ENCODE data around the gene RBBP7.

The RBBP7 gene

DNA sequence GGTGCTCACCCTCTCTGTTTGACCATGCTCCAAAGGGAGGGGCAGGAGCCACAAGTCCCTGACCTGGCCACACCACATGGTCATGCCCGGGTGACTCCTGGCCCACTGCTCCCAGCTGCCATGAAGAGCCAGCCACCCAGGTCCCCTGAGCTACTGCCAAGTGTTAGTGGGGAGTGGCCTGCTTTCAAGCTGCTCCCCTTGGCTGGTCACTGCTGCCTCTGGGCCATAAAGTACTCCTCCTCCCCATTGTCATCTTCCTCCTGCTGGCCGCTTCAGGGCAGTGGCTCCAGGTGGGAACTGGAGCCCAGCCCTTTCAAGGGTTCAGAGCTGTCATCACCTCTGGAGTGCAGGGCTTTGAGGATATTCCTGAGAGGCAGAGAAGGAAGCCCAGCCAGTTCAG, 27.3 kb upstream of the RBBP7 start:
- DNase-seq (ENCODE audit: low read depth): no peak
- no peak for TF ChIP-seq CTCF (conservative IDR thresholded peaks at IDR 0.05; ENCODE audit: low read length)
- H3K4me3 ChIP-seq (ENCODE audit: low read length): no peak overlapping the region

DNA sequence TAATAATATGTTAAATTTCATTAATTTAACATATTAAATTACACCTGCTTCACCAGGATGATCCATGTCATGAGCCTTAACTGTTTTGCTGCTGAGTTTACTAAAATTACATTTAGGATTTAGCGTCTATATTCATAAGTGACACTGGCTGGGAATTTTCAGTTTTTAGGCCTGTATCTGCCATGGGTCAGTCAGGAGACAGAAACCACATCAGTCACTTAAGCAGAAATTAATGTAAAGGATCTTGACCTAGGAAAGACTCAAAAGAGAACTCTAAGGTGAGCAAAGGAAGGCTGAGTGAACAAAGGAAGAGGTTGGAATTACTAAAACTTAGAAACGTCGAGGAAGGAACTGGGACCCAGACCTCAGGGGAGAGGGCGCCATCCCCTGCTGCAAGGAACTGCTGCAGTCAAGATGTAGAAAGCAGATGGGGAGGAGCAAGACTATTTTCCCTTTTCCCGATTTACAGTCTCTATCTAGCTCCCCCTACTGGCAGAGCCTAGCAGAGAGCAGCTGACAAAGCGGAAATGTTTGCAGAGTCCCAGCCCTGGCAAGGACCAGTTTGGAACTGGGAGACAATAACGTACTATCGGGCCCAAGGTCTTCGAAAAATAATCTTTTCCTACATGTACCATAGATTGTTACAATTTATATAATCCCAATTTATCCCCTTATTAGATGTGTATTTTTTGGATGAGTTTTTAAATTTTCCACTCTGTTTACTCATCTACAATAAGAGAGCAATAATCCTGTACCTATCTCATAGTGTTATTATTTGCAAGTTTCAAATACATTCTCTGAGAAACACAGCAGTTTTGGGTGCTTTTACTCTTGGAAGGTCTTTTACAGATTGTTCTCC, 22.6 kb upstream of the RBBP7 start:
- TF ChIP-seq CTCF (conservative IDR thresholded peaks at IDR 0.05; ENCODE audit: low read length): peak; percentile 87
- DNase-seq (ENCODE audit: low read depth): peak; percentile 71

GRCh38 chrX:16885628-16886027, 15.5 kb upstream of the RBBP7 start:
- no peak for TF ChIP-seq CTCF (conservative IDR thresholded peaks at IDR 0.05; ENCODE audit: low read length)
- no peak overlapping the region for H3K4me3 ChIP-seq (ENCODE audit: low read length)
- no peak for DNase-seq (ENCODE audit: low read depth)

More for the DNA sequence above, 22.6 kb upstream of the RBBP7 start:
- no peak overlapping the region for H3K4me3 ChIP-seq (ENCODE audit: low read length)

DNA sequence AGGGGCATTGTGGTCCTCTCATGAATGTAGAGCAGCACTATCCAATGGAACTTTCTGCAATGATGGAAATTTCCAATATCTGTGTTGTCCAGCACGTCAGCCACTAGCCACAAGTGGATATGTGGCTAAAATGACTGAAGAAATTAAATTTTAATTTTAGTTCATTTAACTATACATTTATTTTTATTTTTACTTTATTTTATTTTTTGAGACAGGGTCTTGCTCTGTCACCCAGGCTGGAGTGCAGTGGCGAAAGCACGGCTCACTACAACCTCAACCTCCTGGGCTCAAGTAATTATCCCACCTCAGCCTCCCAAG, 13.3 kb upstream of the RBBP7 start:
- no peak overlapping the region for H3K4me3 ChIP-seq (ENCODE audit: low read length)
- DNase-seq (ENCODE audit: low read depth): no peak
- TF ChIP-seq CTCF (conservative IDR thresholded peaks at IDR 0.05; ENCODE audit: low read length): no peak

GRCh38 chrX:16882702-16883486, 12.7 kb upstream of the RBBP7 start:
- peak; percentile 70 for TF ChIP-seq CTCF (conservative IDR thresholded peaks at IDR 0.05; ENCODE audit: low read length)
- peak; percentile 39 for DNase-seq (ENCODE audit: low read depth)
- H3K4me3 ChIP-seq (ENCODE audit: low read length): peak overlapping the region; percentile 59

DNA sequence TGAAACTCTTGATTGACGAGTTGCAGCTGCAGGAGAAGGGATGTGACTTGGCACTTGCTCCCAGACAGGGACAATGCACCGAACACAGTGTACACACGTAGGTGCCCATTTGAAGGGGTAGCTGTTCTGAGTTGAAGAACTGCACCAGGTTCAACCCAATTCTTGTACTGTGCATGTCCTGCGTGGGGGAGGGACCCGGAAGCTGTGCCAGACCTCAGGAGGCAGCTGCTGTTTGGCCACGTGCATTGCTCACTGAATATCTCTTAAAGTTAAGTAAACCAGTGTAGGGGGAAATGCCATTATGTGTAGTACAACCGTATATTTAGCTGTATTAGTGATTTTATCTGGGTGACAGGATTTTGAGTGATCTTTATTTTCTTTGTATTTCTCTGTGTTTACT, 12.0 kb upstream of the RBBP7 start:
- peak overlapping the region; percentile 59; the same call in 1 of the 2 replicates for H3K4me3 ChIP-seq (ENCODE audit: low read length)
- no peak for TF ChIP-seq CTCF (conservative IDR thresholded peaks at IDR 0.05; ENCODE audit: low read length)
- DNase-seq (ENCODE audit: low read depth): no peak

DNA sequence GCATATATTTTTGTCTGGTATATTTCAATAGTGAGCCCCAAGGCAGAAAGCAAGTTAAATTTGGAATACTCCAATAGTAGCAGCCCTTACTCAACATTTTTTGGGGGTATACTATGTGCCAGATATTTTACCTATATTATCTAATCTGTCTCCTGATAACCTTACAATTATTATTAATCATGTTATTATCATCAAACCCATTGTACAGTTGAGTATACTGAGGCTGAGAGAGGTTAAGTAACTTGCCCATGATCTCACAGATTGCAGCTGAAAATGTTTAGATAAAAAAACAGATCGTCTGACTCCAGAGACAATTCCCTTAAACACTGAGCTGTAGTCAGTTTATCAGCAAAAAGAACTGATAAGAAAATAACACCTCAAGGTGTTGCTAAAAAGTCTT, 6.5 kb upstream of the RBBP7 start:
- DNase-seq (ENCODE audit: low read depth): no peak
- no peak overlapping the region for H3K4me3 ChIP-seq (ENCODE audit: low read length)
- TF ChIP-seq CTCF (conservative IDR thresholded peaks at IDR 0.05; ENCODE audit: low read length): no peak

Data from AG10803 (cell line).